Panc1 (cell line): Measurements from ENCODE around the gene MTA2.
"Not testable (repeated sequence)": the region's sequence is repeated elsewhere in the genome, so short reads cannot be mapped to it uniquely, and the experiment has no call there.

Experiments used
- POLR2AphosphoS5 ChIP-seq: IDR thresholded peaks from 2 replicates; pipeline ENCODE4 v1.6.1; 2012; ENCODE audit warnings: mild to moderate bottlenecking, low read depth, low read length, moderate library complexity
- SIN3A ChIP-seq: IDR thresholded peaks from 2 replicates; pipeline ENCODE4 v1.6.1; 2012; ENCODE audit warnings: low read depth, mild to moderate bottlenecking, low read length, moderate library complexity, borderline replicate concordance; ENCODE audit not compliant: insufficient read depth
- TCF7L2 ChIP-seq: IDR thresholded peaks from 2 replicates; pipeline ENCODE4 v1.6.1; 2011; ENCODE audit warnings: mild to moderate bottlenecking, low read depth, low read length, inconsistent platforms
- TF ChIP-seq, protein P1 (sequence below): fragments of 450-650 bp; IDR thresholded peaks from 2 replicates; pipeline ENCODE4 v1.5.1; 2017; ENCODE audit warnings: mild to moderate bottlenecking
- TF ChIP-seq, protein P2 (sequence below), 2 experiments: IDR thresholded peaks; 2 replicates each; pipeline ENCODE4 v1.6.1; 2011 to 2012; ENCODE audit warnings: low read depth in 2 of 2, control low read depth in 1 of 2, low read length in 1 of 2, mild to moderate bottlenecking in 1 of 2, moderate library complexity in 1 of 2; ENCODE audit not compliant: insufficient read depth in 1 of 2

DNA sequence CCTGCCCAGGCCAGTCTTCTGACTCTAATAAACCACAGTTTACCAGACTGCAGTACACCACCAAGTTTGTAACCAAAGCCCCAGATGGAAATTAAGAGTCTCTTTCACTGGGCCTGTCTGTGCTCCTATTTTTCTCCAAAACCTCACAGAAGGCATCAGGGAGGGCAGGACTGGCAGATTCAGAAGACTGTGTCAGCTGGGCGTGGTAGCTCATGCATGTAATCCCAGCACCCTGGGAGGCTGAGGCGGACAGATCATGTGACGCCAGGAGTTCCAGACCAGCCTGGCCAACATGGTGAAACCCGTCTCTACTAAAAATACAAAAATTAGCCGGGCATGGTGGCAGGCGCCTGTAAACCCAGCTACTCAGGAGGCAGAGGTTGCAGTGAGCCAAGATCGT lies 16.3 kb downstream of the MTA2 start:
- TF ChIP-seq, protein P1, sequence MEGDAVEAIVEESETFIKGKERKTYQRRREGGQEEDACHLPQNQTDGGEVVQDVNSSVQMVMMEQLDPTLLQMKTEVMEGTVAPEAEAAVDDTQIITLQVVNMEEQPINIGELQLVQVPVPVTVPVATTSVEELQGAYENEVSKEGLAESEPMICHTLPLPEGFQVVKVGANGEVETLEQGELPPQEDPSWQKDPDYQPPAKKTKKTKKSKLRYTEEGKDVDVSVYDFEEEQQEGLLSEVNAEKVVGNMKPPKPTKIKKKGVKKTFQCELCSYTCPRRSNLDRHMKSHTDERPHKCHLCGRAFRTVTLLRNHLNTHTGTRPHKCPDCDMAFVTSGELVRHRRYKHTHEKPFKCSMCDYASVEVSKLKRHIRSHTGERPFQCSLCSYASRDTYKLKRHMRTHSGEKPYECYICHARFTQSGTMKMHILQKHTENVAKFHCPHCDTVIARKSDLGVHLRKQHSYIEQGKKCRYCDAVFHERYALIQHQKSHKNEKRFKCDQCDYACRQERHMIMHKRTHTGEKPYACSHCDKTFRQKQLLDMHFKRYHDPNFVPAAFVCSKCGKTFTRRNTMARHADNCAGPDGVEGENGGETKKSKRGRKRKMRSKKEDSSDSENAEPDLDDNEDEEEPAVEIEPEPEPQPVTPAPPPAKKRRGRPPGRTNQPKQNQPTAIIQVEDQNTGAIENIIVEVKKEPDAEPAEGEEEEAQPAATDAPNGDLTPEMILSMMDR = not testable (repeated sequence)
- TF ChIP-seq, protein P2, sequence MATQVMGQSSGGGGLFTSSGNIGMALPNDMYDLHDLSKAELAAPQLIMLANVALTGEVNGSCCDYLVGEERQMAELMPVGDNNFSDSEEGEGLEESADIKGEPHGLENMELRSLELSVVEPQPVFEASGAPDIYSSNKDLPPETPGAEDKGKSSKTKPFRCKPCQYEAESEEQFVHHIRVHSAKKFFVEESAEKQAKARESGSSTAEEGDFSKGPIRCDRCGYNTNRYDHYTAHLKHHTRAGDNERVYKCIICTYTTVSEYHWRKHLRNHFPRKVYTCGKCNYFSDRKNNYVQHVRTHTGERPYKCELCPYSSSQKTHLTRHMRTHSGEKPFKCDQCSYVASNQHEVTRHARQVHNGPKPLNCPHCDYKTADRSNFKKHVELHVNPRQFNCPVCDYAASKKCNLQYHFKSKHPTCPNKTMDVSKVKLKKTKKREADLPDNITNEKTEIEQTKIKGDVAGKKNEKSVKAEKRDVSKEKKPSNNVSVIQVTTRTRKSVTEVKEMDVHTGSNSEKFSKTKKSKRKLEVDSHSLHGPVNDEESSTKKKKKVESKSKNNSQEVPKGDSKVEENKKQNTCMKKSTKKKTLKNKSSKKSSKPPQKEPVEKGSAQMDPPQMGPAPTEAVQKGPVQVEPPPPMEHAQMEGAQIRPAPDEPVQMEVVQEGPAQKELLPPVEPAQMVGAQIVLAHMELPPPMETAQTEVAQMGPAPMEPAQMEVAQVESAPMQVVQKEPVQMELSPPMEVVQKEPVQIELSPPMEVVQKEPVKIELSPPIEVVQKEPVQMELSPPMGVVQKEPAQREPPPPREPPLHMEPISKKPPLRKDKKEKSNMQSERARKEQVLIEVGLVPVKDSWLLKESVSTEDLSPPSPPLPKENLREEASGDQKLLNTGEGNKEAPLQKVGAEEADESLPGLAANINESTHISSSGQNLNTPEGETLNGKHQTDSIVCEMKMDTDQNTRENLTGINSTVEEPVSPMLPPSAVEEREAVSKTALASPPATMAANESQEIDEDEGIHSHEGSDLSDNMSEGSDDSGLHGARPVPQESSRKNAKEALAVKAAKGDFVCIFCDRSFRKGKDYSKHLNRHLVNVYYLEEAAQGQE (IDR thresholded peaks at IDR 0.05; ENCODE audit: insufficient read depth in 1 of 2, low read depth in 2 of 2, low read length in 1 of 2) = not testable (repeated sequence)
- TF ChIP-seq POLR2AphosphoS5, TCF7L2, SIN3A: not testable (repeated sequence)
